ENCODE measurements around the gene MGAT5B. TPM values are rescaled to one million over a fixed set of nuclear protein-coding genes. Genes with fewer than 3 reads are reported as not detected.

MGAT5B gene
- total RNA-seq, 4 donors from 2014 or later = 0.78 to 1.5 (median 0.96) TPM

DNA sequence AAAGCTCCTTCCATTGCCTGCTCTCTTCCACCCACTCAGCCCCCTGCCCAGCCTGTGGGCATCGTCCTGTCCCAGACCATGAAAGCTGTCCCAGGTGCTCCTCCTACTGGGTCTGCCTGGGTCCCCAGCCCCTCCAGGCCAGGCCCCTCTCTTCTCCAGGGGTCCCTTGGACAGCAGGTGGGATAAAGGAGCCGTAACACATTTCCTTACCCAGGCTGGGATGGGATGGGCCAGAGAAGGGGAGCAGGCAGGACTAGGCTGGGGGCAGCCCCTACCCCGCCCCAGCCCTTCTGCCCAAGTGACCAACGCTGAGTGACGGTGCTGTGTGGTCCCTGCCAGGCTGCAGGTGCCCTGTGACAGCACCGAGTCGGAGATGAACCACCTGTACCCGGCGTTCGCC is 80.1 kb downstream of the MGAT5B start:
- H3K4me3 ChIP-seq = no peak overlapping the region

DNA sequence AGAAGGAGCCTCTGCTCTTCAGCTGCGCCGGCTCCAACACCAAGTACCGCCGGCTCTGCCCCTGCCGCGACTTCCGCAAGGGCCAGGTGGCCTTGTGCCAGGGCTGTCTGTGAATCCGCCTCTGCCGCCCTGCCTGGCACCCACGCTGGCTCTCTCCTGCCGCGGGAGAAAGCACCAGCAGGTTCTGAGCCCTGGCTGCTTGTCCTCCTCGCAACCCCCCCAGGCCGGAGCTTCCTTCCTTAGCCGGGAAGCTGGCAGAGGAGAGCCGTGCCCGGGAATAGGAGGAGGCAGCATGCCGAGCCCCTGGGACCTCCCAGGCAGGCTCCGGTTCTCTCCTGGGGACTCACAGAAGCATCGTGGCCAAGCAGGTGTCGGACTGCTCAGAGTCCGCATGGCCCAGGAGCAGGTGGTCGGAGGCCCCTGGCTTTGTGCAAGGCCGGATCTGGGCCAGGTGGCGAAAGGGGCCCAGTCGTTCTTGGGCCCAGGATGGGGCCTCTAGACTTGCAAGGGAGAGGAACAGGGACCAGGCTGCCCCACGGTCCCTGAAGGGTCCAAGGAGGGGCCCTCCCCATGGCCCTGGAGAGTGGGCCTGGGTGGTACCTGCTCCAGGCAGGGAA is 80.6 kb downstream of the MGAT5B start:
- no peaks in the 10 kb centered on the region for H3K4me1 ChIP-seq
- H3K4me3 ChIP-seq = no peak overlapping the region
- no peaks in the 10 kb centered on the region for H3K36me3 ChIP-seq
- no peak for TF ChIP-seq EP300 (IDR thresholded peaks at IDR 0.05)
- no peak for TF ChIP-seq POLR2A (IDR thresholded peaks at IDR 0.05)
- TF ChIP-seq, protein P1, sequence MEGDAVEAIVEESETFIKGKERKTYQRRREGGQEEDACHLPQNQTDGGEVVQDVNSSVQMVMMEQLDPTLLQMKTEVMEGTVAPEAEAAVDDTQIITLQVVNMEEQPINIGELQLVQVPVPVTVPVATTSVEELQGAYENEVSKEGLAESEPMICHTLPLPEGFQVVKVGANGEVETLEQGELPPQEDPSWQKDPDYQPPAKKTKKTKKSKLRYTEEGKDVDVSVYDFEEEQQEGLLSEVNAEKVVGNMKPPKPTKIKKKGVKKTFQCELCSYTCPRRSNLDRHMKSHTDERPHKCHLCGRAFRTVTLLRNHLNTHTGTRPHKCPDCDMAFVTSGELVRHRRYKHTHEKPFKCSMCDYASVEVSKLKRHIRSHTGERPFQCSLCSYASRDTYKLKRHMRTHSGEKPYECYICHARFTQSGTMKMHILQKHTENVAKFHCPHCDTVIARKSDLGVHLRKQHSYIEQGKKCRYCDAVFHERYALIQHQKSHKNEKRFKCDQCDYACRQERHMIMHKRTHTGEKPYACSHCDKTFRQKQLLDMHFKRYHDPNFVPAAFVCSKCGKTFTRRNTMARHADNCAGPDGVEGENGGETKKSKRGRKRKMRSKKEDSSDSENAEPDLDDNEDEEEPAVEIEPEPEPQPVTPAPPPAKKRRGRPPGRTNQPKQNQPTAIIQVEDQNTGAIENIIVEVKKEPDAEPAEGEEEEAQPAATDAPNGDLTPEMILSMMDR (IDR thresholded peaks at IDR 0.05) = no peak
- no peak overlapping the region for H3K27ac ChIP-seq
- H3K9me3 ChIP-seq = no peaks in the 10 kb centered on the region
- DNase-seq (ENCODE audit: low spot score in 2 of 2) = no peak
- 89 to 93% methylated on average over 16 of the region's 27 CpGs for WGBS, 2 donors
- H3K27me3 ChIP-seq = no peaks in the 10 kb centered on the region

More for the DNA sequence above, 80.1 kb downstream of the MGAT5B start:
- Histone ChIP-seq H3K27ac (no peak overlapping the region), H3K4me1 (no peaks in the 10 kb centered on the region), H3K36me3 (no peaks in the 10 kb centered on the region), H3K27me3 (no peaks in the 10 kb centered on the region), H3K9me3 (no peaks in the 10 kb centered on the region)
- no peak for TF ChIP-seq POLR2A (IDR thresholded peaks at IDR 0.05)
- no peak for TF ChIP-seq EP300 (IDR thresholded peaks at IDR 0.05)
- TF ChIP-seq, protein P1 (IDR thresholded peaks at IDR 0.05) = no peak
- WGBS, 2 donors = 94% methylated on average over 9 to 10 of the region's 10 CpGs
- DNase-seq (ENCODE audit: low spot score in 2 of 2) = no peak

DNA sequence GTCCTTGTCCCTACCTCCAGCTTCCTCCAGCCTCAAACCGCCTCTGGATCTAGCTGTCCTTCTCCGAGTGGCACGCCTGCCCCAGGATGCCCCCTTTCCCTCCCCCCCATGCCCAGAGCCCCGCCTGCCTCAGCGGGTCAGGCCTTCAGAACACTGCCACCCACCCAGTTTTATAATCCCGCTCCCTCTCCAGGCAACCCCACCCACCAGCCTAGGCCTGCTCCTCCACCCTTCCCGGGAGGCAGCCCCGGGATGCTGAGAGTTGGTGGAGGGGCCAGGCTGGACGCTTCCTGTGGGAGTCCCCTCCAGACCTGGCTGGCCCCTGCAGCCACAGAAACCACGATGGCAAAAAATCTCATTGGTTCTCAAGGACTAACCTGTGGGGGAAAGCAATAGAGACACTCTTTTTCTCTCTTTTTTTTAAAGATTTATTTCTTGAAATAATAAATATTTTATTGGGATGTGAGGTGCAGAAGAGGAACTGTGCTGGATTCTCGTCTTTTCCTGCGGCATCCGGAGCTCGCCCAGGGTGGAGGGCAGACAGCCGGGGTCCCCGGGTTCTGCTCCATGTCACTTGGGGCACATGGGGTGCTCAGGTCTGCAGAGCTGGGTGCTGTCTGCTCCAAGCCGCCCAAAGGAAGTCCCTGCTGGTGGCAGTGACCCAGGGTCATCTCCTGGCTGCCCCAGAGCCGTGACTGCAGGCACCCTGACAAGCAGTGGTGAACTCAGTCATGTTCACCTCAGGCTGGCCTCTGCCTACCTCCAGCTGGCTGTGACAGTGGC is 81.9 kb downstream of the MGAT5B start:
- Histone ChIP-seq H3K4me1 (no peaks in the 10 kb centered on the region), H3K4me3 (no peak overlapping the region), H3K27ac (no peak overlapping the region), H3K27me3 (no peaks in the 10 kb centered on the region), H3K36me3 (no peaks in the 10 kb centered on the region), H3K9me3 (no peaks in the 10 kb centered on the region)
- TF ChIP-seq POLR2A (IDR thresholded peaks at IDR 0.05) = no peak
- TF ChIP-seq EP300 (IDR thresholded peaks at IDR 0.05) = no peak
- TF ChIP-seq, protein P1 (IDR thresholded peaks at IDR 0.05) = no peak
- no peak for DNase-seq (ENCODE audit: low spot score in 2 of 2)
- WGBS, 2 donors = 53 to 55% methylated on average over 17 of the region's 18 CpGs

DNA sequence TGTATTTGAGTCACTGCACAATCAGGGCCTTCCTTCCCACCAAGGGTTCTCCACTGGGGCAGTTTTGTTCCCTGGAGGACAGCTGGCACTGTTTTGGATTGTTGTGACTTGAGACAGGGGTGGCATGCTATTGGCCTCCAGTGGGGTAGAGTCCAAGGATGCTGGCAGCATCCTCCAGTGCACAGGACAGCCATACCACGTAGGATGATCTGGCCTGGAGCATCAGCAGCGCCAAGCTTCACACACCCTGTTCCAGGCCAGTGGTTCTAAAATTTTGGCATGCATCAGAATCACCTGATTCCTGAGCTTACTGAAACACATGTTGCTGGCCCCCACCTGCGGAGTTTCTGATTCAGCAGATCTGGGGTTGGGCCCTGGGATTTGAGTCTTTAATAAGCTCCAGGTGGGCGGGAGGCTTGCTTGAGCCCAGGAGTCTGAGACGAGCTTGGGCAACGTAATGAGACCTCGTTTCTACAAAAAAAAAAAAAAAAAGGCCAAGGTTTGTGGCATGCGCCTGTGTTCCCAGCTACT is 83.2 kb downstream of the MGAT5B start:
- Histone ChIP-seq H3K4me3 (no peak overlapping the region), H3K4me1 (no peaks in the 10 kb centered on the region), H3K9me3 (no peaks in the 10 kb centered on the region), H3K27me3 (peaks cover 0 to 3% of the 10 kb centered on the region in 2 donors), H3K27ac (no peak overlapping the region), H3K36me3 (no peaks in the 10 kb centered on the region)
- TF ChIP-seq POLR2A (IDR thresholded peaks at IDR 0.05) = no peak
- WGBS, 2 donors = 87 to 88% methylated on average over 8 of the region's 8 CpGs
- DNase-seq (ENCODE audit: low spot score in 2 of 2) = no peak

DNA sequence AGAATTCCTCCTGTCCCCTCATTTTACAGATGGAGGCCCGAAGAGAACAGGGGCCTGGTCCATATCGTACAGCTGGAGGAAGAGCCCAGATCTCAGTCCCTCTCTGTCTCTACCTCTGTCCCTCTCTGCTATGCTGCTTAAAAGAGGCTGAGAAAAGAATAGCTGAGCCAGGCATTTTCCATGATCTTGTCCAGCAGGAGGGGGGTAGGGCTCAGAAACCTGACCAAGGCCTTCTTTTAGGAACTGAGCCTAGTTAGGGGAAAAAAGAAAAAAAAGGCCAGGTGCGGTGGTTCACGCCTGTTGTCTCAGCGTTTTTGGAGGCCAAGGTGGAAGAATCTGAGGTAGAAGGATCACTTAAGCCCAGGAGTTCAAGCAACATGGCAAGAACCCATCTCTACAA is 84.2 kb downstream of the MGAT5B start:
- H3K4me3 ChIP-seq = no peak overlapping the region
- WGBS, 2 donors = 83 to 88% methylated on average over 5 of the region's 5 CpGs
- H3K36me3 ChIP-seq = no peaks in the 10 kb centered on the region
- DNase-seq (ENCODE audit: low spot score in 2 of 2) = no peak
- H3K27me3 ChIP-seq = peaks cover 0 to 11% of the 10 kb centered on the region in 2 donors
- no peaks in the 10 kb centered on the region for H3K9me3 ChIP-seq
- H3K4me1 ChIP-seq = no peaks in the 10 kb centered on the region
- no peak overlapping the region for H3K27ac ChIP-seq
- TF ChIP-seq EP300 (IDR thresholded peaks at IDR 0.05) = no peak
- TF ChIP-seq, protein P1 (IDR thresholded peaks at IDR 0.05) = no peak
- TF ChIP-seq POLR2A (IDR thresholded peaks at IDR 0.05) = no peak

Data from tibial nerve (tissue), 4 donors.